ENCODE data around the gene C1orf94.
A peak's percentile ranks its signal among the peaks of the same experiment; 100 is the strongest.

Gene C1orf94

GRCh38 chr1:34250342-34250741 lies 73.6 kb downstream of the C1orf94 start:
- no peak for DNase-seq

- DNase-seq, result no peak
These were observed 85.5 kb downstream of the C1orf94 start for GRCh38 chr1:34262023-34262853.

- no peak for DNase-seq
These were observed 86.2 kb downstream of the C1orf94 start for GRCh38 chr1:34262921-34263320.

DNA sequence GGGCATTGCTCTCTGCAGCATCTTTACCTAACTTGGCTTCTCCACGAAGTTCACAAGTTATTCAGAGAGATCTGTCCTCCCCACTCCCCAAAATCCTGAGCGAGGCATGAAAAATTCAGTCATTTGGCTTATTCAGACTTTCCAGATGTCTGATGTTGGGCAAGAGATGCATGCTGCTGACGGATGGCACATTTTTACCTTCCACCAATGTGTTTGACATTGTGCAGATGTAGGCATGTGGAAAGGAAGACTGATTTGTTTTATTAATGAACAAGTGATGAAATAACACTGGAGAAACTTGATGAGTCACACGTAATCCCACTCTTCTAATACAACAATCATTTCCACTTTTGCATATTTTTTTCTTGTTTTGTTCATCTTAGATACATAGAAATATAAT lies 86.7 kb downstream of the C1orf94 start:
- no peak for DNase-seq

DNA sequence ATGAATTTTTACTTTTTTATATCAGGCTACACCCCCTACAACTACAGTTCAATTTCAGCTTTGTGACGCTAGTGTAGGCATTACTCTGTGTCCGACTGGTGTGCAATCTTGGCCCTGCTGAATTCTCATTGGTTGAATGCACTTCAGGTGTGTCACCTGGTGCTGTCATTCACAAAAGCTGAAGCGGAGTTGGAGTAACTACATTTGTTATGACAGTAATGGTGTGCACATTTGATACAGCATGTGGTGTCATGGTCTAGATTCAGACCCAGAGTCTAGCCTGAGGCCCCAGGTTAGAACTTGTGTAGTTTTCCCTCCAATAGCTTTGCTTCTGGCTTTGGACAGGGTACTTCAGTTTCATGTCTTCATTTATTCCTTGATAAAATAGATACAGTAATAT lies 88.7 kb downstream of the C1orf94 start:
- DNase-seq, result no peak

GRCh38 chr1:34266127-34266951 lies 89.6 kb downstream of the C1orf94 start:
- DNase-seq, result peak in 36 of 58 donors; percentile 3 to 80 (median 32)

DNA sequence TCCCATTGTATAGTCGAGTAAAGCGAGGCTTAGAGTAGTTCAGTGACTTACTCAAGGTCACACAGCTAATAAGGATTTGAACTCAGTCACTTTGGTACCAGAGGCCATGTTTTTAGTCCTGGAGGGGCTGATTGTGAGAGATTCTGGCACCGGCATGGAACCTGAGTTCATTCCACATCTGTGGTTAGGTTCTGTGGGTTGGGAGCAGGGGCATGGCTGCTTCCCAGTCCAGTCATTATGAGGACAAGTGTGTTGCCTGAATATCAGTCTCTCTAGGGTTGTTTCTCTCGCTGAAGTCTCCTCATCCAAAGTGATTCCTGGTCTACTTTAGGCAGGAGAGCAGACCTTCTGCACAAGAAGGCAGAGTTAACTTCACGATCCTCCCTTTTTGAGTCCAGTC lies 90.6 kb downstream of the C1orf94 start:
- no peak for DNase-seq

DNA sequence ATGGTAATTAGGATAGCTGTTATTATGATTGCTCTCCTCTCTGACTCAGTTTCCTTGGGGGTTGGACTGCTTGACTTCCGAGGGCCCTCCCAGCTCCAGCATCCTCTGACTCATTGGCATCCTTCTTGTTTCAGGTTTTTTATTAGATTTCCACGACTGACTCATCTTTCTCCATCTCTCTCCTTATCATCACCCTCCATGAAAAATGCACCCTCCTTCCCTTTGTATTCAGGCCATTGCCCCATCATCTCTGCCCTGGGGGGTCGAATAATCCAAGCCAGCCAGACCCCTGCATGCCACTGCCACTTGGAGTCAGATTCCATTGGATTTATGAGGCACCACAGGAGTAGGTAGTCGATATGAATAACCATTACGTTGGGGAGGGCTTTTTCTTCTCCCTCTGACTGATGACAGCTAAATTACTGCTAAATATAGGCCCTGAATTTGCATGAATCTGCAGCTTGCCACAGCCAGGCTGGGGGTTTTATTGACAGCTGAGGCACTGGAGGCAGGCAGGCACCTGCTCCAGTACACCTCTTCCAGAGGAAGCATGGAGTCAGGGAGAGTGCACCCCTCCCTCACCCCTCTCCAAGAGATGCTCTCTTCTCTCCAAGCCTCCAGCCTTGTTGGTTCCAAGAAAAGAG lies 91.7 kb downstream of the C1orf94 start:
- DNase-seq, result peak in 31 of 58 donors; percentile 2 to 74 (median 21)

All from anterior cingulate cortex (tissue), 58 donors.